Activated CD8-positive, alpha-beta memory T cell treated with anti-CD3 and anti-CD28 coated beads, Interleukin-2, amount 50 U/mL, for 4 hours (primary cell): Measurements from ENCODE around the gene AKT3.
"Not testable (repeated sequence)": the region's sequence is repeated elsewhere in the genome, so short reads cannot be mapped to it uniquely, and the experiment has no call there.

ENCODE experiments used
- DNase-seq: peaks from one replicate; pipeline ENCODE4 v3.0.0-alpha.2; 2020

AKT3 gene

GRCh38 chr1:243772361-243773050, 77.5 kb downstream of the AKT3 start:
- DNase-seq = not testable (repeated sequence)

DNA sequence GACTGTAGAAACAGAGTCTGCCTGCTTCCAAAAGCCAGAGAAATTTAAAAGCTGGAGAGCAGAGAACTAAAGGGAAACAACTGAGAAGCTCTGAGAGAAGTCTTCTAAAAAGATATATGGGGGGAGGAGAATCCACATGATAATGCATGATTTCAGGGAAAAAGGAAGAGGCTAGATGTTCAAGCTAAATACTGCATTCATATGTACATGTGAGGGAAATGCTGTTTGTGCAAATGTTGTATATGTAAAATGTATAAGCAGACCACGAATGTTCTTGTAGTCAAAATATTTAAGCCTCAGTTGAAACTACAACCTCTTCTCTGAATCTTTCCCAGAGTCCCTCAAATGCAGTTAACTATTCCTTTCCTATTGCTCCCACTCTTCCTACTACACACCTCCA, 79.2 kb downstream of the AKT3 start:
- DNase-seq = no peak

DNA sequence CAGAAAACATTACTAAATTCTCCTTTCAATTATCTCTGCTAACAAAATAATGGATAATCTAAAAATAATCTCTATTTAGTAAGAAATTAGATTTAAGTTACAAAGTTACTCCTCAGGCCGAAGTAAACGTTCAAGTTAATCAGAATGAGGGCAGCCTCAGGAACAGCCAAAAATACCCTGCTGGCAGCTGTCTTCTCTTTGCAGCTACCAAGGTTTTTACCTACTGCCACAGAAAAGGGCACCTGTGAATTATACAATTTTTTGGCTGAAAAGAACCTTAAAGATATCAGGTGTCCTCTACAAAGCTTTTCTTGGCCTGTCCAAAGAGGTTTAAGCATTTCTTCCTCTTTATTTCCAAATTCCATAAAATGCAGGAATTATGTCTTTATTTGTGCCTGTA, 84.4 kb downstream of the AKT3 start:
- DNase-seq = no peak

GRCh38 chr1:243763806-243764205, 86.2 kb downstream of the AKT3 start:
- no peak for DNase-seq

DNA sequence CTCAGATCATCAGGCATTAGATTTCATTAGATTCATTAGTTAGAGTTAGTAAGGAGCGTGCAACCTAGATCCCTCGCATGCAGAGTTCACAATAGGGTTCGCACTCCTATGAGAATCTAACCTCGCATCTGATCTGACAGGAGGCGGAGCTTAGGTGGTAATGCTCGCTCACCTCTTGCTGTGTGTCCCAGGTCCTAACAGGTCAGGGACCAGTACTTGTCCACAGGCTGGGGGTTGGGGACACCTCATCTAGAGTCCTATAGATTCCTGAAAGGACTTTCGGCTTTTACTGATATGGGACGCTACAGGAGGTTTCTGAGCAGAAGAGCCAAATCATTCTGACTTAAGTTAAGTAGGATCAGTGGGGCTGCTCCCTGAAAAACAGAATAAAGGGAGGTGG, 91.4 kb downstream of the AKT3 start:
- no peak for DNase-seq

DNA sequence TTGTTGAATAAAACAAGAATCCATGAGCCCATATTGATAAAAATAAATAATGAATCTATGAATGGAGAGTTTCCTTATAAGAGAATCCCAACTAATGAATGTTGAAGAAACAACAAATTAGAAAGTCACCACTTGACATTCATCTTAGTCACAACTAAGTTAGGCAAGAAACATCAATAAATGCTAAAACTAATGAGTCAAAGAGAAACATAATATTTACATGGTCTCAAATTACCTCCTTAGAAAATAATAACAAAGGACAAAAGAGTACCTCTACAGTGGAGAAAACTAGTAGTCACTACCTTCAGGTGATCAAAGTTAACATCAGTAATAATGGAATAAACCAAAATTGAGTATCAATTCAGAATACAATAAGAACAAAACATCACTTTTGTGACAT, 93.5 kb downstream of the AKT3 start:
- DNase-seq = no peak

DNA sequence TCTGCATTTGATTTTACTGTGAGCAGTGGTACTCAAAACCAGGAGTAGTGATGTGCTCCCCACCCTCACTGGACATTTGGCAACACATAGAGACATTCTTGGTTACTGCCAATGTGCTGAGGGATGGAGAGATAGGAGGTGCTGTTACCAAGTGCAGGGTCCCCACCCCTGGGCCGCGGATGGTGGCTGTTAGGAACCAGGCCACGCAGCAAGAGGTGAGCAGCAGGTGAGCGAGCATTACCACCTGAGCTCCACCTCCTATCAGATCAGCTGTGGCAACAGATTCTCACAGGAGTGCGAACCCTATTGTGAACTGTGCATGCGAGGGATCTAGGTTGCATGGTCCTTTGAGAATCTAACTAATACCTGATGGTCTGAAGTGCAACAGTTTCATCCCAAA, 95.7 kb downstream of the AKT3 start:
- no peak for DNase-seq

DNA sequence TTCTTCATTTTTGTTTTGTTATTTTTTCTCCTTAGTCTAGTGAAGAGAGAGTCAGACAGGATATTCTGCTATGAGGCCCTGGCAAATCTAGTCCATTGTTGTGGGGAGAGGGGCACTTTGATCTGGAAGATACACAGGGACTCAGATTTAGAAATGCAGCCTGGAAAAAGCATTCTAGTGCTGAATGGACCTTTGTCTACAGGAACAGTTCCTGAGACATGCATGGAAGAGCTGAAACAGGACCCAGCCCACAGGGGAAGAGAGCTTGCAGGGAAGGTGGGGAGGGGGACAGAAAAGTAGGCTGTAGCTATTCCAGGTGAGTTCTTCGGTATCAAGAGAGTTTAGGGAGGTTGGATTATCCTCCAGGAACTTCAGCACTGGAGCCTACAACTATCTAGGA, 98.5 kb downstream of the AKT3 start:
- DNase-seq = no peak

DNA sequence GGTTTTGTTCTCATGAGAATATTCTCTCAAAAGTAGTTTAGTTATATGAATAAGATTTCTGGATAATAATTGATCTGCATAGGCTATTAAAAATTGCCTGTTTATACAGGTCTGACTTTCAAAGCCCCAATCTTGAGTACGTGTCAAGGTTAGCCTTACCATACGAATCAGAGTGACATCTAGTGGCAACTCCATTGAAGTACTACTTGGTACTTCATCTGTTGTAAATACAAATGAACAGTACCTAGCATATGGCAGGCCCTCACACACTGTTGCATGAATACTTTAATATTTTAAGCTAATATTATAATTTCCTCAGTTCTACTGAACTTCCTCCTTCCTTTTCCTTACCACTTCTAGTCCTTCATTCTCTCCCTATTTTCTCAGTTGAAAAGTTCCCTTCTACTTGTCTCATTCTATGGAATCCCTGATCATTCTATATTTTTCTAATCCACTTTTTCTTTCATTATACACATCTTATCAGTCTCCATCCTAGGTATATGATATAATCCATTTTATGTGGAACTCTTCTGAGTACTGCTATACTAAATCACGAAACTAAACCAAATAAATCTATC, 101.2 kb downstream of the AKT3 start:
- no peak for DNase-seq

GRCh38 chr1:243748227-243748626, 101.8 kb downstream of the AKT3 start:
- DNase-seq = no peak

DNA sequence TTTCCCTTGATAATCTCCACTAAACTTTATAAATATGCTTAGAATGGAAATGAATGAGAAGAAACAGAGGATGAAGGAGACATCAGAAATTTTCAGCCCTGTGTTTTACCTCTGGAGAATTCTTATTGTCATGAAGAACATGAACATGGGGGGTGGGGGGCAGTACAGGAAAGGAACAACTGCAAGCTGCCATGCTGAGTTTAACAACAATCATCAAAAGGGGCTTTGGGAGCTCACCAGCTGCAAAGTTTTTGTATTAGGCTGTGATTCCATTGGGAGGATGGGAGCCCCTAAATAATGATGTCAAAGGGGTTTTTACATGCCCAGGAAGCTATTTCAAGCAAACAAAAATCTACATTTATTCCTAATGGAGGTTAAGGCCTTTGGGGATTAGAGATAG, 103.3 kb downstream of the AKT3 start:
- no peak for DNase-seq

GRCh38 chr1:243745356-243745755, 104.7 kb downstream of the AKT3 start:
- no peak for DNase-seq

DNA sequence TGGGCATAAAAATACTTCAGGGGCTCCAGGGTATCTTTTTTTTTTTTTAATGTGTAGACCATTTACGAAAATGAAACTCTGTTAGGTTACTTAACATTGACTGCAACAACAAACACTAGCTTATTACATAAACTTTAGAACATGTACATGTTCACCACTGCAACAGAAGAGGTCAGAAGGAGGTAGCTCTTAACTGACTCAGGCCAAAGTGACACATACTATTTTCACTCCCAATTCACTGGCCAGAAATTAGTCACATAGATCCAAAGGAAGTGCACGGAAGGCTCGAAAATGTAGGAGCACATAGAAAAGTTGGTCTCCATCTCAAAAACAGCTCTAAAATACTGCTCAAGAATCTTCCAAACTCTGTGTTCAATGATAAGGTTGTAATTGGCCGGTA, 107.2 kb downstream of the AKT3 start:
- no peak for DNase-seq

GRCh38 chr1:243740255-243740999, 109.6 kb downstream of the AKT3 start:
- DNase-seq = no peak

DNA sequence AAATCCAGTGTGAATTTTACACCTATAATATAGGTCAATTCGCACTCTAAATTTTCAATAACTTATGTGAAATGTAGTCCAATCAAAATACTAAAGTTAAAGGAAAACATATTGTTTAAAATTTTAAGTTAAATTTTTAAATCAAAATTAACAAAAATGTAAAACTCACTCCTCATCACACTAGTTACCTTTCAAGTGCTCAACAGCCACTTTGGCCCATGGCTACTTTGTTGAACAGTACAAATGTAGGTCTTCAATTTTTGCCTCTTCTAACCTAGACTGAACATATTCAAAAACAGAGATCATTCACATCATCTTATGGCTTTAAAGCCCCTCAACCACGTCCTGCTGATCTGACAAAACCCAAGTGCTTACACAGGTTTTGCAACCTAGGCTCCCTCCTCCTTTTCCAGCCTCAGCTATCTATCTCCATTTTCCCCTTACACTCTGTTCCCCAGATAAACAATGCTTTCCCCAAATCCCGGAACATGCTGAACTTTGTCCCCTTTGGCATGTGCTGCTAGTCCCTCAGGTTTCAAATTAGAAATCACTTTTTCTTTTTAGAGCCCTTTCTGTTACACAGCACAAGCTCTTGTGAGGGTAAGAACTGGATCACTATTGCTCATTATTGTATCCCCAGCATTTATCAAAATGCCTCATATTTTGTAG, 110.6 kb downstream of the AKT3 start:
- DNase-seq = no peak

- DNase-seq = no peak
Measured at GRCh38 chr1:243738020-243738419, 112.0 kb downstream of the AKT3 start.

GRCh38 chr1:243735457-243735856, 114.6 kb downstream of the AKT3 start:
- DNase-seq = no peak

GRCh38 chr1:243734308-243734695, 115.7 kb downstream of the AKT3 start:
- no peak for DNase-seq

GRCh38 chr1:243733670-243734307, 116.3 kb downstream of the AKT3 start:
- DNase-seq = no peak

DNA sequence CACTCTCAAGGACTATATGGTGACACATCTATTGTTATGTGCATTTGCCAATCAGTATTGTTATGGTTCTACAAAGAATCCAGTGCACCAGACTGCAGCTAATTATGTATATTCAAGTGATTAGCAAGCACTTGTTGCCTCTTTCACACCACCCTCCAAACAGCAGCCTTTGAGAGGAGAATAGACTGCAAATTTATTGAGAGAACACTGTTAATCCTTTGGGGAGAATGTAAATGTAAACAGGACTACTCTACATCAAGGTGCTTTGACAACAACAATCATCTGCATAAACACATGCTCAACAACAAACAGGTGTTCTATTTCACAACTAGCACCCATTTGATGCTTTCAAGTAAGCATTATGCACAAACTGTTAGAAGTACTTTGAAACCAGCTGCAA, 117.4 kb downstream of the AKT3 start:
- DNase-seq = no peak

DNA sequence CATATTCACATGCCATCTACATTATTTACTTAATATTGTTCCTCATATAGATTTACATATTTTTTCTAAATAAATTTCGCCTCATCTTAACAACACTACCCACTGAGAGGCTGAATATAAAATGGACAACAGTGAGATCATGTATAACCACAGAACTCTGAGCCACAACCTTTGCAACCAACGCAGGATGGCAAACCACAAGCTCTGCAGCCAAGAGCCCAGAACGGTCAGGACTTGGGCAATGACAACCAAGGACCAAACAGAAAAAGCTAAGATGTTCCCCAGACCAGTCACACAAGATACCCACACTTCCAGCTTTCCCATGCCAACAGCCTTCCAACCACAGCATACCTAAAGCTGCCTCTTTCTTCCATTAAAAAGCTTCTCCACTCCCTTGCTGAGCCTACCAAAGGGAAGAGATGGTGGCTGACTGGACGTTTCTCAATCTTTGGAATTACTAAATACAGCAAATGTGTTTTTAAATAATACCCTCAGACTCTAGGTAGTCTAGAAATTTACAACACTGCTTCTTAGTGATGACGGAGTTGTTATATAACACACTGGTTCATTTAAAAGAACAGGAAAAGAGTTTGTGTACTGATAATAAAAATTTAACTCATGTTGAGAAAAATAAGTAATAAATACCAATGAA, 117.9 kb downstream of the AKT3 start:
- no peak for DNase-seq

DNA sequence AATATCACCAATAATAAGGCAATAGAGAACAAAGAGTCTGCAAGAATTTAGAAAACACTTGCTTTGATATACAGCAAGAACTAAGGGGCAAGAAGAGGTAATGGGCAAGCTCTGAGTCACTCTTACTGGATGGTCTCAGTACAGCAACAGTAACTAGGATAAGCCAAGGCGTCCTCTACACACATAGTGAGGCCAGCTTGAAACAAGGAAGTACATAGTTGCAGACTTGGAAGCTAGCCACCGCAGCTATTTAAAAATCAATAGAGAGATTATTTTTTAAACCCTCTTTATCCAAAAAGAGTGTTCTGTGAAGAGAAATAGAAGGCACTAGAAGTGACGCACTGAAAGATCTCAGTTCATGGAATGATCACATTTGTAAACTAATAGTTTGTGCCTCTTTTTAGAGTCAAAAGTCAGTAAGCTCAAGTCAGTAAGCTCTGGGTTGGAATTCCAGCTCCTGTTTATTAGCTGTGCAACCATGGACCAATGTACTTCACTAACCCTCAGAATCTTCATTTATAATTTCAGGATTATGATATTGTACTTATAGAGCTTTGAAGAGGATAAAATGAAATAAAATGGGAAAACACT, 118.6 kb downstream of the AKT3 start:
- DNase-seq = no peak
